Heart right ventricle (tissue), 16 donors: ENCODE results near the gene C2CD2. TPM values are rescaled to one million over a fixed set of nuclear protein-coding genes. Genes with fewer than 3 reads are reported as not detected.

Experiments
- ATAC-seq, 8 donors: fragments of 200-7000 bp; cut with Tn5 transposase; one replicate each; pipeline ENCODE4 v1.9.1; 2020; ENCODE audit warnings: mild to moderate bottlenecking in 8 of 8, moderate library complexity in 8 of 8, moderate number of reproducible peaks in 1 of 8
- DNase-seq, 2 donors: peaks; one replicate each; pipeline ENCODE4 v3.0.0-alpha.2; 2020
- H3K27ac ChIP-seq, 10 donors: fragments of 200-600 bp; sonication (generic) in 2 of 10; one replicate each; pipeline versions ENCODE4 v1.5.0 to v1.8.0; 2020 to 2022; ENCODE audit warnings: mild to moderate bottlenecking in 3 of 10
- H3K27me3 ChIP-seq, 7 donors: fragments of 200-600 bp; one replicate each; pipeline ENCODE4 v1.8.0; 2021 to 2022; ENCODE audit warnings: mild to moderate bottlenecking in 2 of 7
- H3K36me3 ChIP-seq, 9 donors: fragments of 200-600 bp; sonication (generic) in 1 of 9; one replicate each; pipeline versions ENCODE4 v1.5.0 to v1.8.0; 2020 to 2022; ENCODE audit warnings: mild to moderate bottlenecking in 2 of 9
- H3K4me1 ChIP-seq, 9 donors: fragments of 200-600 bp; sonication (generic) in 1 of 9; one replicate each; pipeline versions ENCODE4 v1.5.0 to v1.8.0; 2020 to 2022; ENCODE audit warnings: mild to moderate bottlenecking in 4 of 9
- H3K4me3 ChIP-seq, 10 donors: fragments of 200-600 bp; sonication (generic) in 2 of 10; one replicate each; pipeline versions ENCODE4 v1.5.0 to v1.8.0; 2020 to 2022; ENCODE audit warnings: mild to moderate bottlenecking in 7 of 10, moderate library complexity in 2 of 10
- H3K9me3 ChIP-seq, 11 donors: fragments of 200-600 bp in 10 of 11; sonication (generic) in 2 of 11; one replicate each; pipeline versions ENCODE4 v1.5.0 to v1.8.0; 2013 to 2022; ENCODE audit warnings: mild to moderate bottlenecking in 2 of 11, control low read depth in 1 of 11, moderate library complexity in 1 of 11
- WGBS, 2 donors: extraction: QIAGEN DNeasy Blood & Tissue Kit; methylation state at CpG; one replicate each; pipeline ENCODE4 v1.1.7; 2013; ENCODE audit warnings: inconsistent platforms in 1 of 2; 5-methylcytosine and 5-hydroxymethylcytosine counted together
- intact Hi-C, 10 donors: fragments of 100-400 bp; cut with DNase I; formaldehyde crosslinking; loops; one replicate each; pipeline versions ENCODE4 v1.11.1 to v1.14.2; 2022
- polyA plus RNA-seq, 2 donors: library from polyadenylated mRNA; stranded (reverse); fragments of 200-250 nt; gene quantifications; one replicate each; pipeline ENCODE4 v1.2.3, GENCODE V29; 2013
- total RNA-seq, 10 donors: library from RNA; stranded (reverse); fragmentation: NEBNext Ultra II Directional in 3 of 10; extraction: Animal tissue kit (Norgen Biotek cat#: 25700) in 3 of 10; gene quantifications; one replicate each; pipeline versions ENCODE4 v1.2.1 to v1.2.4, GENCODE V29; 2021 to 2023
- TF ChIP-seq, protein P1 (sequence below), 9 donors: fragments of 200-600 bp; sonication (generic) in 2 of 9; IDR thresholded peaks; one replicate each; pipeline versions ENCODE4 v1.5.0 to v1.8.0; 2021 to 2022; ENCODE audit warnings: antibody characterized with exemption in 9 of 9, mild to moderate bottlenecking in 5 of 9, moderate library complexity in 1 of 9
- donor health status: Arrhythmogenic right ventricular cardiomyopathy.
- donor health status: ischemic (EF 13 %, LVEDD 7.1; RV severe dilation, severe dysfunction).
- donor health status: healthy with polysubstance abuse.
- donor health status: DM: no; HTN: yes; CAD: no.
- donor health status: DM: no; HTN: no; CAD: no.
- donor health status: ischemic (EF 25% LVEDD 6.9; RV normal size, moderate dysfunction).
- donor health status: ischemic (EF 25% LVEDD 5.7; RV mildly dilated, moderate dysfunction).
- donor health status: healthy.
- donor health status: DM: yes; HTN: yes; CAD: no.
- donor health status: Ischemic cardiomyopathy.
- donor health status: ischemic (EF 35%, LVEDD 5.7; RV mildly dilated, moderate dysfunction).
- donor health status: nonischemic (EF 11% LVEDD 7.7; RV severe dilation, severe dysfunction).
- donor health status: DM: yes; HTN: yes; CAD: no.
- donor health status: PGD.
- donor health status: ischemic (EF 29% LVEDD 5.4; RV normal size, mild dysfunction).
- donor health status: nonischemic (EF 23%, LVEDD 6.1; RV moderate dilation, normal function).

C2CD2 gene
- total and polyA plus RNA-seq, 12 donors: 4.5 to 11.1 (median 6.6) TPM

DNA sequence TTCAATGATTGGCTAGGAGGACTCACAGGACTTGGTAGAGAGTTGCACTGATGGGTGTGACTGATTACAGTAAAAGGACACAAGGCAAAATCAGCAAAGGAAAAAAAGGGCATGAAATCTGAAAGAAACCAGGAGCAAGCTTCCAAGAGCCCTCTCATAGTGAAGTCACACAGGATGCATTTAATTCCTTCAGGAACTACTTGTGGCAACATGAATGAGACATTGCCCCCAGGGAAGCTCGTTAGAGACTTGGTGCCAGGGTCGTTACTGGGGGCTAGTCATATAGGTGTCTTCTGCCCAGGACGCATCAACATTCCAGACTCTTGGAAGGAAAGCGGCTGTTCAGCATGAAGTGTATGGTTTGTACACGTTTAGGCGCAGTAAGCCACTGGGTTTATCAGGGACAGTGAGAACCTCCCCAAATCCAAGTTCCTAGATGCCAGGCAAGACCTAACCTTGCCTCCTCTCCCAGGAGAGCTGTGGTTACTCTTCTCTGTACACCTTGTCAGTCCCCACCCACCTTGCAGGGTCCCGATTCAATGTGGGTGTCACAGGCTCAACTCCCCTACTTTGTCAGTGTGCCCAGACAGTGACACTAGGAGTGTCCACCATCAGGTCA, 26.0 kb upstream of the C2CD2 start:
- intact Hi-C loops: no loop called here
- Histone ChIP-seq H3K27ac (no peak overlapping the region), H3K36me3 (no peaks in the 10 kb centered on the region), H3K4me3 (no peak overlapping the region), H3K27me3 (no peaks in the 10 kb centered on the region), H3K4me1 (peaks cover 0 to 2% (median 0%) of the 10 kb centered on the region in 9 donors), H3K9me3 (peaks cover 0 to 23% (median 5%) of the 10 kb centered on the region in 11 donors)
- no peak for ATAC-seq
- 75 to 91% methylated on average over 7 of the region's 7 CpGs for WGBS, 2 donors
- no peak for DNase-seq
- TF ChIP-seq, protein P1, sequence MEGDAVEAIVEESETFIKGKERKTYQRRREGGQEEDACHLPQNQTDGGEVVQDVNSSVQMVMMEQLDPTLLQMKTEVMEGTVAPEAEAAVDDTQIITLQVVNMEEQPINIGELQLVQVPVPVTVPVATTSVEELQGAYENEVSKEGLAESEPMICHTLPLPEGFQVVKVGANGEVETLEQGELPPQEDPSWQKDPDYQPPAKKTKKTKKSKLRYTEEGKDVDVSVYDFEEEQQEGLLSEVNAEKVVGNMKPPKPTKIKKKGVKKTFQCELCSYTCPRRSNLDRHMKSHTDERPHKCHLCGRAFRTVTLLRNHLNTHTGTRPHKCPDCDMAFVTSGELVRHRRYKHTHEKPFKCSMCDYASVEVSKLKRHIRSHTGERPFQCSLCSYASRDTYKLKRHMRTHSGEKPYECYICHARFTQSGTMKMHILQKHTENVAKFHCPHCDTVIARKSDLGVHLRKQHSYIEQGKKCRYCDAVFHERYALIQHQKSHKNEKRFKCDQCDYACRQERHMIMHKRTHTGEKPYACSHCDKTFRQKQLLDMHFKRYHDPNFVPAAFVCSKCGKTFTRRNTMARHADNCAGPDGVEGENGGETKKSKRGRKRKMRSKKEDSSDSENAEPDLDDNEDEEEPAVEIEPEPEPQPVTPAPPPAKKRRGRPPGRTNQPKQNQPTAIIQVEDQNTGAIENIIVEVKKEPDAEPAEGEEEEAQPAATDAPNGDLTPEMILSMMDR (IDR thresholded peaks at IDR 0.05): no peak

DNA sequence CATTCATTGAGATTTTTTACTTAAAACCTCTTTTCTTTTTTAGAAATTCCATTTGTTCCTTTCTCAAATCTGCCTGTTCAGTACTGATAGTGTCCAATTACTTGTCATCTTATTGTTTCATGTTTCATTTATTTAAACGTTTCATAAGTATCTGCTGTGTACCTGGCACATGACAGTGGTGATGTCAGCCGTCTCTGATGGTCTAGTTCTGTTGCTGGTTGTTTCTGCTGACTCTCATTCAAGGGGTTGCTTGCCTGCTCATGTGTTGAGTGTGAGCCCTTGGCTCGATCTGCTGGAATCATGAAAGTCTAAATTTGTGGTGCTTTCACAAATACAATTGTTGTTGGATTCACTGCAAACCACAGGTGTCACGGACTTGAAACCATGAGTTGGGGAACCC, 25.5 kb upstream of the C2CD2 start:
- Histone ChIP-seq H3K36me3 (no peaks in the 10 kb centered on the region), H3K4me3 (no peak overlapping the region), H3K27ac (no peak overlapping the region), H3K27me3 (no peaks in the 10 kb centered on the region), H3K4me1 (peaks cover 0 to 7% (median 3%) of the 10 kb centered on the region in 9 donors), H3K9me3 (peaks cover 0 to 23% (median 5%) of the 10 kb centered on the region in 11 donors)
- intact Hi-C loops: no loop called here
- ATAC-seq (no peak), DNase-seq (no peak)
- 64 to 77% methylated on average over 4 of the region's 4 CpGs for WGBS, 2 donors
- TF ChIP-seq, protein P1 (IDR thresholded peaks at IDR 0.05): no peak

DNA sequence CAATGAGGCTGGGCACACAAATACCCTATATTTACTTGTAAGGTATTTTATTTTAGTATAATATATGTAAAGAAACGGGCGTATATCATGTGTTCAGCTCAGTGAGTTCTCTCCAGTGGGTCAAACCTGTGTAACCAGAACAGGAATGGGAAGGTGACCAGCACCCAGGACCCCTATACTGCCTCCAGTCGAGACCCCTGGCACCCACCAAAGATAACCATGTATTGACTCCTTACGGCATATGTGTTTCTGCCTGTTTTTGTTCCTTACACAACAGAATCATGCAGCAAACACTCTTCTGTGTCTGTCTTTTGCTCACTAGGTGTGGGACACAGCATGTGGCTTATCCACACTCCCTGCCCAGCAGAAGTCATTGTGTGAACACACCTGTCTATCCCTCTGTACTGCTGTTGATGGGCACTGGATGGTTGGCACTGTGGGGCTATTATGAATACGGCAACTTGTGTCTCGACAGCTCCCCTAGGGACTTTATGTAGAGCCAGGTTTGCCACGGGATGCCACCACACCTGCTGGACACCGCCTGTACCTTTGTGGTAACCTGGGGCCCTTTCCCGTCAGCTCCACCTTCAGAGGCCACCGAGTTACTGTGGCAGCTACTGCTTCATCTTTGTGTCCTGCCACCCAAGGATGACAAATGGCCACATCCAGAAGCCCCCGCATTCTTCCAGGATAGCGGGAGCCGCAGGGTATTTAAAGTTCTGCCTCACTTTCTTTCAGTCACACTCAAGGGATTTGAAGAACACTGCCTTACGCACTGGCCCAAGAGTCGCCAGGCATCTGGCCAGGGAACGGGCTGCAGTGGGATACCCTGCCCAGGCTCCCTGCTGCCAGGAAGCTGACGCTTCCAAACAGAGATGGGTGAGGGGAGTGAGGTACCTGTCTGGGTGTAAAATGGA, 23.5 kb upstream of the C2CD2 start:
- no peak for DNase-seq
- TF ChIP-seq, protein P1 (IDR thresholded peaks at IDR 0.05): no peak
- H3K9me3 ChIP-seq: peaks cover 0 to 14% (median 0%) of the 10 kb centered on the region in 11 donors
- intact Hi-C loops: no loop called here
- H3K4me1 ChIP-seq: peaks cover 0 to 18% (median 11%) of the 10 kb centered on the region in 9 donors
- H3K4me3 ChIP-seq: no peak overlapping the region
- 89 to 91% methylated on average over 17 of the region's 17 CpGs for WGBS, 2 donors
- no peaks in the 10 kb centered on the region for H3K36me3 ChIP-seq
- no peaks in the 10 kb centered on the region for H3K27me3 ChIP-seq
- H3K27ac ChIP-seq: no peak overlapping the region
- no peak for ATAC-seq

GRCh38 chr21:41976611-41977010, 22.8 kb upstream of the C2CD2 start:
- Histone ChIP-seq H3K36me3 (no peaks in the 10 kb centered on the region), H3K4me3 (no peak overlapping the region), H3K27ac (no peak overlapping the region), H3K4me1 (peaks cover 0 to 18% (median 11%) of the 10 kb centered on the region in 9 donors), H3K27me3 (no peaks in the 10 kb centered on the region), H3K9me3 (peaks cover 0 to 14% (median 0%) of the 10 kb centered on the region in 11 donors)
- TF ChIP-seq, protein P1 (IDR thresholded peaks at IDR 0.05): no peak
- DNase-seq: no peak
- 89 to 92% methylated on average over 8 of the region's 8 CpGs for WGBS, 2 donors
- ATAC-seq: no peak
- intact Hi-C loops: no loop called here
